ENCODE data around the gene PLA2G4D.

DNA sequence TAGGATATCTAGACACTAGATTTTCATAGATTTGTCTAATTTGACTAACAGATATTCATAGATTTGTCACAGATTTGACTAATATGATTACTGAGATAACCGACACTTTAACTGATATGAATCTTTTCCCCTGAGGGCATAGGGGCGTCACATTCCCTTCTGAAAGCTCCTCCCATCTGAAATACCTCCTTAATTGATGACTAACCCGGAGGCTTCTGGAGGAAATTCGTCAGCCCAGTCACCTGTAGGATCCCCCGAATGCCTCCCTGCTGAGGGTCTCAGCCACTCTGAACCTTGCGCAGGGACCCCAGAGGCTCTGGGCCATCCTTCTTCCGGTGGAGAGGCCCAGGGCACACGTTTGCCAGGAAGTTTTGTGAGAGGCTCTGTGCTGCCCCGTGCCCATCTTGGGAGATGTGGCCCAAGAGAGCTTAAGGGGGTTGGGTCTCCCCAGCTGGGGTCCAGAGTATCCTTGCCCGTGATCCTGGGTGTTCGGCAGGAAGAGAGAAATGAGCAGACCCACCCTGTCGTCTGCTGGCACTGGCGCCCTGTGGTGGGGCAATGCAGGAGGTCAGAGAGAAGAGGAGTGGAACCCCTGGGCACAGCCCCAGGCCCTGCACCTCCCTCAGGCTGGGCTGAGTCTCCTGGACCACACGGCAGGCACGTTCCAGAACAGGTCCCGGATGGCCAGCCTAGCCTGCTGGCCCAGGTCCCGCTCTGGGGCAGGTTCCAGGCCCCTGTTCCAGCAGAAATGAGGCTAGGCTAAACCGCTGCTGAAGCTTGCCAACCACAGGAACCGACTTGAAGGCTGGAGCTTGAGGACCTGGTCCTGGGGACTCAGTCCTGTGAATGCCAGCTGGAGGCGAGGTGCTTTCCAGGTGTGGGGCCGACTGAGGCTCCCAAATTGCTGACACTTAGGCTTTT is 1.7 kb downstream of the PLA2G4D start:
- TF ChIP-seq, protein P1, sequence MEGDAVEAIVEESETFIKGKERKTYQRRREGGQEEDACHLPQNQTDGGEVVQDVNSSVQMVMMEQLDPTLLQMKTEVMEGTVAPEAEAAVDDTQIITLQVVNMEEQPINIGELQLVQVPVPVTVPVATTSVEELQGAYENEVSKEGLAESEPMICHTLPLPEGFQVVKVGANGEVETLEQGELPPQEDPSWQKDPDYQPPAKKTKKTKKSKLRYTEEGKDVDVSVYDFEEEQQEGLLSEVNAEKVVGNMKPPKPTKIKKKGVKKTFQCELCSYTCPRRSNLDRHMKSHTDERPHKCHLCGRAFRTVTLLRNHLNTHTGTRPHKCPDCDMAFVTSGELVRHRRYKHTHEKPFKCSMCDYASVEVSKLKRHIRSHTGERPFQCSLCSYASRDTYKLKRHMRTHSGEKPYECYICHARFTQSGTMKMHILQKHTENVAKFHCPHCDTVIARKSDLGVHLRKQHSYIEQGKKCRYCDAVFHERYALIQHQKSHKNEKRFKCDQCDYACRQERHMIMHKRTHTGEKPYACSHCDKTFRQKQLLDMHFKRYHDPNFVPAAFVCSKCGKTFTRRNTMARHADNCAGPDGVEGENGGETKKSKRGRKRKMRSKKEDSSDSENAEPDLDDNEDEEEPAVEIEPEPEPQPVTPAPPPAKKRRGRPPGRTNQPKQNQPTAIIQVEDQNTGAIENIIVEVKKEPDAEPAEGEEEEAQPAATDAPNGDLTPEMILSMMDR (IDR thresholded peaks at IDR 0.05), result no peak
- TF ChIP-seq POLR2A (IDR thresholded peaks at IDR 0.05), result no peak
